HG03280 (cell line): ENCODE measurements around the gene GTF2E1.

Experiments
- ATAC-seq: cut with Tn5 transposase; IDR thresholded peaks from one replicate; pipeline ENCODE4 v1.9.1; 2021; ENCODE audit warnings: mild to moderate bottlenecking, moderate library complexity; ENCODE audit not compliant: unreplicated experiment

The GTF2E1 gene

DNA sequence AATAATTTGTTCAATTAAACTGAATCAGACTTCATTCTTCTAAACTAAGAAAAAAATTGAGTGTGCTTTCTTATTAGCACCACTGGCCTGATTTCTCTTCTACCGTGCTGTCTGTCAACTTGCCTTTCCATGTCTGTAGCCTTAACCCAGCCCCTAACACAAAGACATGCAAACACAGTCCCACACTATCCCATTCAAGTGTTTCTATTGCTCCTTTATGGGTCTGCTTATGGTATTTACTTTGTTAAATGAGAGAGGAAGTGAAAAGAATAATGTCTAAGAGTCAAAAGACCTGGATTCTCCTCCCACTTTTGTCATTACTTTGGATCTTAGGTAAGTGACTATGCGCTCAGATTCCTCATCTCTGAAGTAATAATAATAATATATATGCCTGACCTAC, 55.3 kb downstream of the GTF2E1 start:
- no peak for ATAC-seq

GRCh38 chr3:120798346-120798745, 55.8 kb downstream of the GTF2E1 start:
- no peak for ATAC-seq

DNA sequence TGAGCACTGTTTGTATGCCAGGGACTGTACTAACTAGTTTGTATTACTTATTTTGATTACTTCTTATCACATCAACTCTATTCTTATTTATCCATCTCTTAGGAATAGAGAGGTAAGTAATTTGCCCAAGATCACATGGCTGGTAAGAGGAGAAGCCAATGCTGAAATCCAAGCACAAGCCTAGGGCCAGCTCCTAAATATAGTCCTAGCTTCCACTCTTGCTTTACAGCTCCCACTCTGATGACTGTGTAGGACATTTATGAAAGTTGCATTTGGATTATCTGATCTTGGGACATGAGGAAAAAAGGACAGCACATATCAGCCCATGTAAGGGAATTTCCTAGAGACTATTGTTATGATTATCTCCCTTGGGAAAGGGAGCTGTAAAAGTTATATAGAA, 58.1 kb downstream of the GTF2E1 start:
- ATAC-seq, result no peak

- ATAC-seq, result no peak
Observed at GRCh38 chr3:120801484-120801883, 58.9 kb downstream of the GTF2E1 start.

GRCh38 chr3:120802916-120803315, 60.4 kb downstream of the GTF2E1 start:
- no peak for ATAC-seq

- ATAC-seq, result no peak
Observed at GRCh38 chr3:120816728-120817127, 74.2 kb downstream of the GTF2E1 start.

- no peak for ATAC-seq
Observed at GRCh38 chr3:120820748-120821147, 78.2 kb downstream of the GTF2E1 start.

DNA sequence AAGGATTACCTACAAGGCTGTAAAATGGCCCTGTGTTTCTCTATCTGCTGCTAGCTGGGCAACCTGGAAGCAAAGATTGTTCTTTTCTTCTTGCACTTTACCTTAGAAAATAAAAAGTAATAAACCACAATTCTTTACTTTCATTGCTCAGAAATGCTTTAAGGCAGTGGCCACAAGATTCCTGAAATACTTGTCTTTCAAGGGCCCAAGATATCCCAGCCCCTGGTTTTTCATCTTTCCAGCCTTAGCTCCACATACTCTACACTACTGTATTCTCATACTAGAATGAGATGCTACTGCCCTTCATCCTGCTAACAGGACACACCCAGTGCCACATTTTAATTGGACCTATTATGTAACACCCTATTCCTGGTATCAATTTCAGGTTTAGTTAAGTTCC, 78.9 kb downstream of the GTF2E1 start:
- no peak for ATAC-seq

GRCh38 chr3:120823156-120823555, 80.6 kb downstream of the GTF2E1 start:
- ATAC-seq, result no peak

DNA sequence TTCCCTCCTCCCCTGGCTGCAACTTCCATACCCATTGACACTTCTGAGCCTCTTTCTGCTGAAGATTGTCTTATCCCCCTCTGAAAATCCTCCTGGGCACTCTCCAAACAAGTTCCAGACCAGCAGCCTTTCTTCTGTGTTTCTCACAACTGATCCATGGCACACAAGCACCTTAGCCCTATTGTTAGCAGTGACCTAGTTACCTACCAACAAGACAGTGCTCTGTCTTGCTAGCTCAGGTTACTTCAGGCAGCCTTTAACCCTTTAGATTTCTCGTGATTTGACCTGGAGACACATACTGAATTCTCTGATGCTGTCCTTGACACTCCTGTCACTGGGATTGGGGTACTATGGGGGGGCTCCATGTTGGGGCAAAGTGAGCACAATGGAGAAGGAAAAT, 82.1 kb downstream of the GTF2E1 start:
- no peak for ATAC-seq

DNA sequence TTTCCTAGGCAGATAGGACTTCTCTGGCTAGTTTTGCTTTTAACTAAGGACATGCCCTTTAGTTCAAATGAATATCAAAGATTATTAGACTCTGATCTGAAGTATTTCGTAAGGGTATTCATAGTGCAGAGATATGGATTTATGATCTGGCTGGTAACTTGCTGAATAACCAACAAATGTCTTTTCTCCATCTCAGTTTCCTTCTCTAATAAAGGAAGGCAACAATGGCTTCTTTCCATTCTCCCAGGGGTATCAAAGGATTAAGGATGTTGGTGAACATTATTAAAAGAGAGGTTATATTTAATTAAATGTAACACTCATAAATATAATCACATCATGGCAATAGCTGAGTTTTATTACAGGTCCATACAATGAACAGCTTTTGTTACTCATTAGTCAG, 86.3 kb downstream of the GTF2E1 start:
- ATAC-seq, result no peak

DNA sequence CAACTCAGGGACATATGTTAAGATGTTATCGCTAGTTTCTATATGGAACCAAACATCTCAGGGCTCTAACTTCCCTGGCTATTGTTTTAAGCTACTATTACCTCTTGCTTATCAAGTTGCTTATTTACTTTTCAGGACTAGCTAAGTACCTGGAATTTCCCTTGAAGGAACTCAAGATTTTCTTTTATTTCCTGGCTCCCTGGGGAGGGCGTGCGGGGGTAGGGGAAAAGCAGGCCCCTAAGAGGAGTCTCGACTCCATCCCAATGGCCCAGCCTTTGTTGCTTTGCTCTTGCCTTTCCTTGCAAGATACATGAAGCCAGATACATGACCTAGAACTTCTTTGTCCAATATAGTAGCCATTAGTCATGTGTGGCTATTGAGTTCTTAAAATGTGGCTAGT, 88.5 kb downstream of the GTF2E1 start:
- no peak for ATAC-seq
